HepG2 (cell line): ENCODE data around the gene EPC1. TPM values are rescaled to one million over a fixed set of nuclear protein-coding genes. Genes with fewer than 3 reads are reported as not detected.
A peak's percentile ranks its signal among the peaks of the same experiment; 100 is the strongest.

Experiments used
- ARNT2 ChIP-seq: sonication (generic); formaldehyde crosslinking; IDR thresholded peaks from 2 replicates; pipeline ENCODE4 v1.8.0; 2022; ENCODE audit warnings: mild to moderate bottlenecking, low read depth, missing genetic modification reagents, moderate library complexity
- BRD4 ChIP-seq: sonication (generic); formaldehyde crosslinking; IDR thresholded peaks from 2 replicates; pipeline ENCODE4 v1.4.0; 2020; ENCODE audit warnings: missing genetic modification reagents
- CBFB ChIP-seq: sonication (generic); formaldehyde crosslinking; IDR thresholded peaks from 2 replicates; pipeline ENCODE4 v1.4.0; 2020; ENCODE audit warnings: missing genetic modification reagents
- DMTF1 ChIP-seq: sonication (generic); formaldehyde crosslinking; IDR thresholded peaks from 2 replicates; pipeline ENCODE4 v1.4.0; 2020; ENCODE audit warnings: mild to moderate bottlenecking, missing genetic modification reagents
- HNRNPH1 ChIP-seq: fragments of 200-400 bp; formaldehyde crosslinking; optimal IDR thresholded peaks from 2 replicates; pipeline ENCODE3; 2017; ENCODE audit warnings: mild to moderate bottlenecking, low read depth, low read length
- HOXD1 ChIP-seq: sonication (generic); formaldehyde crosslinking; IDR thresholded peaks from 2 replicates; pipeline ENCODE4 v1.5.0; 2020; ENCODE audit warnings: missing genetic modification reagents
- PHB2 ChIP-seq: fragments of 450-650 bp; IDR thresholded peaks from 2 replicates; pipeline ENCODE4 v1.6.1; 2018; ENCODE audit not compliant: partially characterized antibody
- XRCC5 ChIP-seq: fragments of 200-400 bp; formaldehyde crosslinking; optimal IDR thresholded peaks from 2 replicates; pipeline ENCODE3; 2017; ENCODE audit warnings: mild to moderate bottlenecking, low read length
- ZBTB33 ChIP-seq: sonication (generic); formaldehyde crosslinking; IDR thresholded peaks from 2 replicates; pipeline ENCODE4 v1.4.0; 2020; ENCODE audit warnings: missing genetic modification reagents
- ZMAT3 ChIP-seq: sonication (generic); formaldehyde crosslinking; conservative IDR thresholded peaks from 2 replicates; pipeline ENCODE4 v1.7.0; 2021; ENCODE audit warnings: missing genetic modification reagents
- ZNF232 ChIP-seq: sonication (generic); formaldehyde crosslinking; IDR thresholded peaks from 2 replicates; pipeline ENCODE4 v1.4.0; 2020; ENCODE audit warnings: missing genetic modification reagents, borderline replicate concordance
- ZNF276 ChIP-seq: sonication (generic); formaldehyde crosslinking; IDR thresholded peaks from 2 replicates; pipeline ENCODE4 v1.4.0; 2020; ENCODE audit warnings: mild to moderate bottlenecking, low read depth, missing genetic modification reagents
- ZNF335 ChIP-seq: sonication (generic); formaldehyde crosslinking; IDR thresholded peaks from 2 replicates; pipeline ENCODE4 v1.4.0; 2020; ENCODE audit warnings: missing genetic modification reagents
- ZNF430 ChIP-seq: sonication (generic); formaldehyde crosslinking; IDR thresholded peaks from 2 replicates; pipeline ENCODE4 v1.9.0; 2021; ENCODE audit warnings: mild to moderate bottlenecking, missing genetic modification reagents
- ZNF512B ChIP-seq: sonication (generic); formaldehyde crosslinking; IDR thresholded peaks from 2 replicates; pipeline ENCODE4 v1.5.1; 2020; ENCODE audit warnings: missing genetic modification reagents, mild to moderate bottlenecking, borderline replicate concordance
- ZNF589 ChIP-seq: sonication (generic); formaldehyde crosslinking; conservative IDR thresholded peaks from 2 replicates; pipeline ENCODE4 v1.8.0; 2022; ENCODE audit warnings: mild to moderate bottlenecking, moderate library complexity, missing genetic modification reagents
- ZNF605 ChIP-seq: sonication (generic); formaldehyde crosslinking; IDR thresholded peaks from 2 replicates; pipeline ENCODE4 v1.8.0; 2022; ENCODE audit warnings: mild to moderate bottlenecking, missing genetic modification reagents
- ZNF780A ChIP-seq: sonication (generic); formaldehyde crosslinking; IDR thresholded peaks from 2 replicates; pipeline ENCODE4 v1.8.0; 2022; ENCODE audit warnings: mild to moderate bottlenecking, missing genetic modification reagents, moderate library complexity
- ZSCAN29 ChIP-seq: sonication (generic); formaldehyde crosslinking; conservative IDR thresholded peaks from 2 replicates; pipeline ENCODE4 v1.4.0; 2020; ENCODE audit warnings: mild to moderate bottlenecking, missing genetic modification reagents
- polyA plus RNA-seq, 8 experiments: library from polyadenylated mRNA; depleted of rRNA in 3 of 8; stranded (reverse) in 7 of 8; unstranded in 1 of 8; fragments of >200 nt; fragmentation: Illumina TruSeq in 4 of 8; extraction: Trizol in 4 of 8; gene quantifications; 2 replicates each; pipeline versions ENCODE4 v1.2.1 to v1.2.3, GENCODE V29; 2011 to 2016; ENCODE audit warnings: low read depth in 4 of 8, missing spikeins in 1 of 8, mixed read lengths in 1 of 8; ENCODE audit not compliant: insufficient read depth in 1 of 8
- total RNA-seq, 5 experiments: library from RNA; depleted of rRNA; stranded (reverse); fragments of >200 nt; fragmentation: Illumina TruSeq; extraction: Trizol; gene quantifications; 2 replicates each; pipeline ENCODE4 v1.2.3, GENCODE V29; 2016; ENCODE audit warnings: low read depth in 1 of 5

EPC1 gene
- total and polyA plus RNA-seq, 2 of the 13 experiments (the other 11 are each of a cell fraction or from before 2014, with no cell fraction given) = 28.7 to 44.2 TPM

- TF ChIP-seq ARNT2 (CRISPR knock-in tag) (no peak), ZNF780A (no peak), ZNF335 (CRISPR knock-in tag) (no peak), CBFB (CRISPR knock-in tag) (peak; percentile 31; the same call in 1 of the 2 replicates), ZNF512B (CRISPR knock-in tag) (no peak), ZSCAN29 (CRISPR knock-in tag) (no peak), ZNF276 (CRISPR knock-in tag) (no peak), ZBTB33 (no peak), ZNF232 (CRISPR knock-in tag) (peak; percentile 39; the same call in 1 of the 2 replicates), BRD4 (CRISPR knock-in tag) (peak; percentile 94), ZMAT3 (CRISPR knock-in tag) (peak; percentile 73; the same call in 1 of the 2 replicates), PHB2 (no peak), ZNF589 (CRISPR knock-in tag) (peak; percentile 32; the same call in 1 of the 2 replicates), ZNF605 (peak; percentile 72), HNRNPH1 (no peak), ZNF430 (peak; percentile 44; the same call in 1 of the 2 replicates), DMTF1 (no peak), XRCC5 (no peak), HOXD1 (CRISPR knock-in tag) (0 out of 2 replicates have a peak, but pooled peaks have one; percentile 78)
Observed at GRCh38 chr10:32346551-32347362, at the start of gene EPC1 (continued).
